A673 (cell line): ENCODE measurements around the gene CDK2AP2. TPM values are rescaled to one million over a fixed set of nuclear protein-coding genes. Genes with fewer than 3 reads are reported as not detected.
A peak's percentile ranks its signal among the peaks of the same experiment; 100 is the strongest.

Source experiments
- BruUV-seq: library from RNA; stranded (reverse); fragments of 400-500 nt; replicated peaks from 2 replicates; lab custom pipeline; 2021; lab: Mats Ljungman, UMichigan
- CTCF ChIA-PET: fragments of 300-600 bp; sonication (Branson Sonifier 250); formaldehyde crosslinking; loops from one replicate; lab custom pipeline; 2022; ENCODE audit warnings: antibody characterized with exemption; lab: Charles Lee
- POLR2A ChIA-PET: fragments of 300-600 bp; sonication (Branson Sonifier 250); formaldehyde crosslinking; loops from one replicate; lab custom pipeline; 2022; ENCODE audit warnings: antibody characterized with exemption; ENCODE audit not compliant: low non-redundant PET; lab: Charles Lee
- DNase-seq: peaks from one replicate; pipeline ENCODE4 v3.0.0-alpha.2; 2015; ENCODE audit warnings: low spot score
- H3K27ac ChIP-seq: fragments of 200-600 bp; sonication (generic); 2 replicates; pipeline ENCODE4 v1.5.1; 2016; ENCODE audit warnings: mixed run types, low read depth, mild to moderate bottlenecking, mixed read lengths, antibody characterized with exemption, low read length; ENCODE audit not compliant: poor library complexity, severe bottlenecking
- H3K27me3 ChIP-seq: fragments of 200-600 bp; sonication (generic); replicated peaks from 2 replicates; pipeline ENCODE4 v1.6.1; 2017; ENCODE audit warnings: mixed run types, low read depth, mild to moderate bottlenecking, mixed read lengths, antibody characterized with exemption, low read length; ENCODE audit not compliant: insufficient read depth, poor library complexity
- H3K36me3 ChIP-seq: fragments of 200-600 bp; sonication (generic); 2 replicates; pipeline ENCODE4 v1.6.1; 2016; ENCODE audit warnings: mixed run types, mild to moderate bottlenecking, mixed read lengths, antibody characterized with exemption, low read length; ENCODE audit not compliant: insufficient read depth, poor library complexity, severe bottlenecking
- H3K4me1 ChIP-seq: fragments of 200-600 bp; sonication (generic); 2 replicates; pipeline ENCODE4 v1.6.1; 2017; ENCODE audit warnings: mixed run types, mild to moderate bottlenecking, mixed read lengths, antibody characterized with exemption, low read length; ENCODE audit not compliant: insufficient read depth, poor library complexity, severe bottlenecking
- H3K4me3 ChIP-seq: fragments of 200-600 bp; sonication (generic); 2 replicates; pipeline ENCODE4 v1.5.1; 2016; ENCODE audit warnings: low read depth, mixed run types, mild to moderate bottlenecking, mixed read lengths, low read length; ENCODE audit not compliant: poor library complexity, severe bottlenecking
- H3K9me3 ChIP-seq: fragments of 200-600 bp; sonication (generic); 2 replicates; pipeline ENCODE4 v1.6.1; 2016; ENCODE audit warnings: mixed run types, low read depth, mild to moderate bottlenecking, mixed read lengths, antibody characterized with exemption, low read length; ENCODE audit not compliant: poor library complexity, severe bottlenecking
- EZH2 ChIP-seq: fragments of 200-600 bp; sonication (generic); IDR thresholded peaks from 2 replicates; pipeline ENCODE4 v1.6.1; 2017; ENCODE audit warnings: borderline replicate concordance, low read depth, mild to moderate bottlenecking, mixed read lengths, antibody characterized with exemption, low read length; ENCODE audit not compliant: poor library complexity, severe bottlenecking
- intact Hi-C: fragments of 100-400 bp; cut with micrococcal nuclease; formaldehyde crosslinking; loops from one replicate; pipeline ENCODE4 v1.10.0; 2022; ENCODE audit not compliant: unreplicated experiment
- total RNA-seq: library from RNA; stranded (reverse); gene quantifications from 2 replicates; pipeline ENCODE4 v1.2.3, GENCODE V29; 2021
- TF ChIP-seq, protein P1 (sequence below): fragments of 300-800, 200-600 bp; sonication (generic); conservative IDR thresholded peaks from 2 replicates; pipeline ENCODE4 v1.5.1; 2017; ENCODE audit warnings: low read depth, mild to moderate bottlenecking, antibody characterized with exemption, low read length, moderate library complexity, mixed read lengths

CDK2AP2 gene
- total RNA-seq, 1 experiment from 2014 or later: 48.1 TPM

DNA sequence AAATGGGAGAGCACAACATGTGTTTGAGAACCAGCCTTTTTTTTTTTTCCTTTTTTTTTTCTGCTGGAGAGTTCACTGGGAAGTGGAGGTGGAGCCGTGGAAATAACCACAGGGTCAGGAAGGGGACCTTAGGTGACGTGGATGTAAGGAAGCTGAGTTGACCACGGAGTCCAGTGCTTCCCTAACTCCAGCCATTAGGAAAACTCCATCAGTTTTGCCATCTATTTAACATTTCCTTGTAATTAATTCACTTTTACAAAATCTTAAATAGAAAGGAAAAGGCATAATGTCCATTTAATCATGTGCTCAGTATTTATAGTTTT lies 2.0 kb upstream of the CDK2AP2 start:
- Histone ChIP-seq H3K27me3 (no peaks in the 10 kb centered on the region), H3K36me3 (no peaks in the 10 kb centered on the region), H3K4me3 (no peak overlapping the region), H3K4me1 (peaks cover 26% of the 10 kb centered on the region), H3K27ac (no peak overlapping the region), H3K9me3 (no peaks in the 10 kb centered on the region)
- no peak for TF ChIP-seq EZH2
- TF ChIP-seq, protein P1, sequence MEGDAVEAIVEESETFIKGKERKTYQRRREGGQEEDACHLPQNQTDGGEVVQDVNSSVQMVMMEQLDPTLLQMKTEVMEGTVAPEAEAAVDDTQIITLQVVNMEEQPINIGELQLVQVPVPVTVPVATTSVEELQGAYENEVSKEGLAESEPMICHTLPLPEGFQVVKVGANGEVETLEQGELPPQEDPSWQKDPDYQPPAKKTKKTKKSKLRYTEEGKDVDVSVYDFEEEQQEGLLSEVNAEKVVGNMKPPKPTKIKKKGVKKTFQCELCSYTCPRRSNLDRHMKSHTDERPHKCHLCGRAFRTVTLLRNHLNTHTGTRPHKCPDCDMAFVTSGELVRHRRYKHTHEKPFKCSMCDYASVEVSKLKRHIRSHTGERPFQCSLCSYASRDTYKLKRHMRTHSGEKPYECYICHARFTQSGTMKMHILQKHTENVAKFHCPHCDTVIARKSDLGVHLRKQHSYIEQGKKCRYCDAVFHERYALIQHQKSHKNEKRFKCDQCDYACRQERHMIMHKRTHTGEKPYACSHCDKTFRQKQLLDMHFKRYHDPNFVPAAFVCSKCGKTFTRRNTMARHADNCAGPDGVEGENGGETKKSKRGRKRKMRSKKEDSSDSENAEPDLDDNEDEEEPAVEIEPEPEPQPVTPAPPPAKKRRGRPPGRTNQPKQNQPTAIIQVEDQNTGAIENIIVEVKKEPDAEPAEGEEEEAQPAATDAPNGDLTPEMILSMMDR: no peak
- ChIA-PET POLR2A (no interaction called here), CTCF (no interaction called here)
- intact Hi-C loops: no loop called here
- BruUV-seq: no TSS peak
- no peak for DNase-seq

GRCh38 chr11:67508486-67509121 lies 642 bp upstream of the CDK2AP2 start:
- H3K27ac ChIP-seq: peak overlapping the region; percentile 92
- DNase-seq: peak; percentile 99
- TF ChIP-seq, protein P1: no peak
- TF ChIP-seq EZH2: no peak
- H3K4me3 ChIP-seq: peak overlapping the region; percentile 70
- no TSS peak for BruUV-seq
- H3K9me3 ChIP-seq: no peaks in the 10 kb centered on the region
- intact Hi-C loops: loop anchor here (5.0 kb wide), 2 partner anchors 116 to 156 kb away; partner anchors contain the start of genes POLD4 and RAD9A
- peaks cover 32% of the 10 kb centered on the region for H3K4me1 ChIP-seq
- H3K27me3 ChIP-seq: no peaks in the 10 kb centered on the region
- no peaks in the 10 kb centered on the region for H3K36me3 ChIP-seq
- ChIA-PET POLR2A (no interaction called here), CTCF (interaction anchor here (0.6 kb wide), 1 partner anchor 107 kb away, joined by 4 read pairs; the partner anchor contains the start of gene PPP1CA)

DNA sequence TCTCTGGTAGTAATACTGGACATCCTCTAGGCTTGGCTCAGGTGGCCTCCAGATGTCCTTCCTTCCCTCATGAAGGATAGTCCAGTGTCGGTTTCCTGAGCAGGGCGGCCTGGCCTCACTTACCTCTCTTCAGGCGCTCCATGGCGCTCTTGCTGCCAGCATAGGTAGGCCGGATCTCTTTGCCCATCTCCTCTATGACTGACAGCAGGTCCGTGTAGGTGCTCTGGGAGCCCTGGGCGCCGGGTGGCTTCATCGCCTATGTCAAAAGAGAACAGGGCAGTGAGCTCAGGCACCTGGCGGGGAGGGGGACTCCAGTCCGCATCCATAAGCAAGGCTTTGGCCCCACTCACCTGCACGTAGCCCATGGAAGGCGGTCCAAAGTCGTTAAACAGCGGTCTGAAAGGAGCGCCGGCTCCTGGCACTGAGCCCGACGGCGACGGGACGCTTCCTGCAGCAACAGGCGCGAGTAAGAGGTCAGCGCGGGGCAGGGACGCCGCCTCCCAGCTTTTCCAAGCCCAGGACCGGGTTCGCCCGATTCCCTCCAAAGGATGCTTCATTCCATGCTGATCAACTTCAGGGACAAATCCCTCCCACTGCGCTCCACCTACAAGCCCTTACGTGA lies 609 bp downstream of the CDK2AP2 start:
- DNase-seq: no peak
- no peak for TF ChIP-seq EZH2
- TF ChIP-seq, protein P1: no peak
- POLR2A ChIA-PET: no interaction called here
- intact Hi-C loops: loop anchor here (5.0 kb wide), 2 partner anchors 115 to 155 kb away; partner anchors contain the start of genes POLD4 and RAD9A
- Histone ChIP-seq H3K4me1 (peaks cover 34% of the 10 kb centered on the region), H3K4me3 (peak overlapping the region; percentile 70), H3K36me3 (no peaks in the 10 kb centered on the region), H3K27me3 (no peaks in the 10 kb centered on the region), H3K9me3 (no peaks in the 10 kb centered on the region), H3K27ac (peak overlapping the region; percentile 92)
- TSS peak; percentile 87 for BruUV-seq
- CTCF ChIA-PET: no interaction called here
